ENCODE data around the gene PMM1.

GRCh38 chr22:41608386-41608785, 18.7 kb upstream of the PMM1 start:
- no peak for TF ChIP-seq POLR2A (IDR thresholded peaks at IDR 0.05)
- TF ChIP-seq, protein P1, sequence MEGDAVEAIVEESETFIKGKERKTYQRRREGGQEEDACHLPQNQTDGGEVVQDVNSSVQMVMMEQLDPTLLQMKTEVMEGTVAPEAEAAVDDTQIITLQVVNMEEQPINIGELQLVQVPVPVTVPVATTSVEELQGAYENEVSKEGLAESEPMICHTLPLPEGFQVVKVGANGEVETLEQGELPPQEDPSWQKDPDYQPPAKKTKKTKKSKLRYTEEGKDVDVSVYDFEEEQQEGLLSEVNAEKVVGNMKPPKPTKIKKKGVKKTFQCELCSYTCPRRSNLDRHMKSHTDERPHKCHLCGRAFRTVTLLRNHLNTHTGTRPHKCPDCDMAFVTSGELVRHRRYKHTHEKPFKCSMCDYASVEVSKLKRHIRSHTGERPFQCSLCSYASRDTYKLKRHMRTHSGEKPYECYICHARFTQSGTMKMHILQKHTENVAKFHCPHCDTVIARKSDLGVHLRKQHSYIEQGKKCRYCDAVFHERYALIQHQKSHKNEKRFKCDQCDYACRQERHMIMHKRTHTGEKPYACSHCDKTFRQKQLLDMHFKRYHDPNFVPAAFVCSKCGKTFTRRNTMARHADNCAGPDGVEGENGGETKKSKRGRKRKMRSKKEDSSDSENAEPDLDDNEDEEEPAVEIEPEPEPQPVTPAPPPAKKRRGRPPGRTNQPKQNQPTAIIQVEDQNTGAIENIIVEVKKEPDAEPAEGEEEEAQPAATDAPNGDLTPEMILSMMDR (IDR thresholded peaks at IDR 0.05 in 4 of 5, conservative IDR thresholded peaks at IDR 0.05 in 1 of 5): no peak

Measured in gastrocnemius medialis (tissue), 4 donors.